ENCODE data around the gene GOLPH3.
A peak's percentile ranks its signal among the peaks of the same experiment; 100 is the strongest.
"Not testable (repeated sequence)": the region's sequence is repeated elsewhere in the genome, so short reads cannot be mapped to it uniquely, and the experiment has no call there.

Gene GOLPH3

DNA sequence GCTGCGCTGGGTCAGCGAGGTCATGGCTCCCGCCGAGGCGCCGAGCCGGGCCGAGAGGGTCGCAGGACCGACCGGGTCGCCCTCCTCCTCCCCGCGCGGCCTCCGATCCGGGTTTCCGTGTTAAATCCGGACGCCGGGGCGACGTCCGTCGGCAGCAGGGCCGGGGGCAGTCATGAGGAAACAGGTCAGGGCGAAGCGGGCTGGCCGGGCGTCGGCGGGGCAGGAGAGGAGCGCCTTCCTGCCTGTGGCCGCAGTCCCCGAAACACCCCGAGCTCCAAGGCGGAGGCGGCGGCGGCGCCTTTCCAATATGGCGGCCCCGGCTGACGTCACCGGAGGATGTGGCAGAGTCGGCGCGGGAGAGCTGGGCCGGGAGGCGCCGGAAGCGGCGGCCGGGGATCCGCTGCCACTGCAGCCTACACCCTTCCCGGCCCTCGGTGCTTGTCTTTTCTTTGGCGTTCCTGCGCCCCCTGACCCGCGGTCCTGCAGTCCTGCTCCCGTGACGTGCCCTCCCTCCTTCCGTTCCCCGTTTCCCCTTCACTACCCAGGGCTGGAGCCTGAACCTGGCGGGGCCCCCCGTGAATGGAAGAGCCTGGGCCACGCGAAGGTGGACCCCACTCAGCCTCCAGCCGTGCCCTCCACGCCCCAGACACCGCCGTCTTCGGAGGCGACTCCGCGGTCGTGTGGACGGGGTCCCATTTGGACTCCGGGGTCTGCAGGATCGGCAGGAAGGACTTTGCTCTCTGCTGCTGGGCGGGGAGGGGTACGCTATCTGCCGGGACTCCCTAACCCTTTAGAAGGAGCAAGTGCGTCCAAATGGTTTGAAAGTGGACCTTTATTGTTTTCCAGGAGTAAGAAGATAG, at the start of gene GOLPH3:
TSS of gene GOLPH3 (minus strand) at position 309 of the 860 bp plus-strand sequence. CDS start at position 24, 285 bp downstream.
- peak; percentile 93 to 97 for DNase-seq

DNA sequence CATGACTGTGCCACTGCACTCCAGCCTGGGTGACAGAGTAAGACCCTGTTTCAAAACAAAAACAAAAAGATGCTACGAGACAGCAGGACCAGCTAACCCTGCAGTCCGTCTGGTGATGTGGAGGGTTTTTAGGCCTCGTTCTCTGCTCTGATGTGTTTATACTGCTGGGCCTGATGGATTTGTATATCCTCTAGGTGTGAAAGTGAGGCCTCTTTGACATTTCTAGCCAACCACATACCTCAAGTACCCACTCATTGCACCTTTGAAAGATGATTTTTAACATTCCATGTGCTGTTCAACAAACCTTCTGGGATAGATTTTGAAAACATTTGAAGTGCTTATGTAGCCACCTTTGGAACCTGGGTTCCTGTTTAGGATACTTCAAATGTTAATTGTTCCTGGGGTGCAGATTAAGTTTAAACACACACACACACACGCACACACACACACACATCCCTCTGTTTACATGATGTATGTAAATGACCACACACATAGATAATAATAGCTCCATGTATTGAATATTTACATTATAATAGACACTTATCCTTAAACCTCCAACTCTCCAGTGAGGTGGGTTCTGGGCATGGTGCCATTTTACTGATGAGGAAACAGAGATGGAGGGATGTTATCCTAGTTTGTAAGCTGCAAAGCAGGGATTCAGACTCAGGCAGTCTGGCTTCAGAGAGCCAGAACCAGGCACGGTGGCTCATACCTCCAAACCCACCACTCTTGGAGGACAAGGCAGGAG, 48.8 kb upstream of the GOLPH3 start:
- no peak for DNase-seq

DNA sequence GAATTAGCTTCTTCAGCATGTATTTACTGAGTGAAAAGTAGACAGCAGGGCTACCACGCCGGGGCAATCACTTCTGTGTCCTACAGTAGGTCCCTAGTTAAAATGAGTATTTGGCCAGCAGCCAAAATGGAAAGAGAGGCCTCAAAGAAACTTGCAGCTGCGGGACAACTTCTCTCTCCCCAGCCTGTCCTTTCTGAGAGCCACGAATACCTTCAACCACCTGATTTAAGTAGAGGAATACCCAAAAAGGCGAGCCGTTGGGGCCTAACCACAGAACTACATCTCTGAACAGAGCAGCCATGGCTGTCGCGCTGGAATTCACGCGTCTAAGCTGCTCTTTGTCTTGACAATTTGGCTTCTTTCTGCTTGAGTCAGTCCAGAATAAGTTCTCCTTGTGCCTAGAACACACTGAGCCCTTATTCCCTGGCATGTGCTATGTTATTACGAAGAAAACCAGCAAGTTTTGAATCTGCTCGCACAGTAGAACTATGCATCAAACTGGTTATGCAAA, 43.8 kb upstream of the GOLPH3 start:
- DNase-seq: no peak

DNA sequence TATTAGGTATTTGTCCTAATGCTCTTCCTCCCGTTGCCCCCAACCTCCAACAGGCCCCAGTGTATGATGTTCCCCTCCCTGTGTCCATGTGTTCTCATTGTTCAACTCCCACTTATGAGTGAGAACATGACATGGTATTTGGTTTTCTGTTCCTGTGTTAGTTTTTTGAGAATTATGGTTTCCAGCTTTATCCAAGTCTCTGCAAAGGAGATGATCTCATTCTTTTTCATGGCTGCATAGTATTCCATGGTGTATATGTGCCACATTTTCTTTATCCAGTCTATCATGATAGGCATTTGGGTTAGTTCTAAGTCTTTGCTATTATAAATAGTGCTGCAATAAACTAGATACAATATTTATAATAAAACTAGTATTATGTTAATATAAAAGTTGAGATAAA, 40.2 kb upstream of the GOLPH3 start:
- not testable (repeated sequence) for DNase-seq

DNA sequence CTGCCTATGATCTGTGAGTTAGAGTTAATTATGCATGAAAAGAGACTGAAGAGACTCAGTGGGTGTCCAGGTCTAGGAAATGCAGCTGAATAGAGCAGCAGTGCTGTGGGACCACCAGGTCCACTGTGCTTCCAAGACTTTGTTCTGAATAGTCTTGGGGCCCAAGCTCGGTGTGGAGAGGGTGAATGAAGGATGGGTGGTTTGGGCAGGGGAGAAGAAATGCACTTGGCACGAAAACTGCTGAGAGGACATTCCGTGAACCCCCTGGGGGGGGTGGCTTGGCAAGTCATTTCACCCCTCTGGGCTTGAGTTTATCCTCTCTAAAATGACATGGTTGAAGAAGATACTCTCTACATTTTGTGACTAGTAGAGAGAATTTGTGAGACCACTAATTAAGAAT, 36.0 kb upstream of the GOLPH3 start:
- no peak for DNase-seq

DNA sequence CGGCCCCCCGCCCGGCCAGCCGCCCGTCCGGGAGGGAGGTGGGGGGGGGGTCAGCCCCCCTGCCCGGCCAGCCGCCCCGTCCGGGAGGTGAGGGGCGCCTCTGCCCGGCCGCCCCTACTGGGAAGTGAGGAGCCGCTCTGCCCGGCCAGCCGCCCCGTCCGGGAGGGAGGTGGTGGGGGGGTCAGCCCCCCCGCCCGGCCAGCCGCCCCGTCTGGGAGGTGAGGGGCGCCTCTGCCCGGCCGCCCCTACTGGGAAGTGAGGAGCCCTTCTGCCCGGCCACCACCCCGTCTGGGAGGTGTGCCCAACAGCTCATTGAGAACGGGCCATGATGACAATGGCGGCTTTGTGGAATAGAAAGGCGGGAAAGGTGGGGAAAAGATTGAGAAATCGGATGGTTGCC, 34.7 kb upstream of the GOLPH3 start:
- DNase-seq: not testable (repeated sequence)

DNA sequence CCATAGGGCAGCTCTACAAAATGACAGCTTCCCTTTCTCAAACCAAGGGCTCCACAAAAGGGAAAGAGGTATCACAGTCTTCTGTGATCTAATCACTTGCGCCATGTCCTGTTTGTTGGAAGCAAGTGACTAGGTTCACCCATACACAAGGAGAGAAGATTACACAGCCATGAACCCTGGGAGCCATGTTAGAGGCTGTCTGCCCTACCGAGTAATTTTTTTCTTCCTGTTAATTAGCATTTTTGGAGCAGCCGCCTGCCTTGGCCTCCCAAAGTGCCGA, 33.2 kb upstream of the GOLPH3 start:
- DNase-seq: no peak

DNA sequence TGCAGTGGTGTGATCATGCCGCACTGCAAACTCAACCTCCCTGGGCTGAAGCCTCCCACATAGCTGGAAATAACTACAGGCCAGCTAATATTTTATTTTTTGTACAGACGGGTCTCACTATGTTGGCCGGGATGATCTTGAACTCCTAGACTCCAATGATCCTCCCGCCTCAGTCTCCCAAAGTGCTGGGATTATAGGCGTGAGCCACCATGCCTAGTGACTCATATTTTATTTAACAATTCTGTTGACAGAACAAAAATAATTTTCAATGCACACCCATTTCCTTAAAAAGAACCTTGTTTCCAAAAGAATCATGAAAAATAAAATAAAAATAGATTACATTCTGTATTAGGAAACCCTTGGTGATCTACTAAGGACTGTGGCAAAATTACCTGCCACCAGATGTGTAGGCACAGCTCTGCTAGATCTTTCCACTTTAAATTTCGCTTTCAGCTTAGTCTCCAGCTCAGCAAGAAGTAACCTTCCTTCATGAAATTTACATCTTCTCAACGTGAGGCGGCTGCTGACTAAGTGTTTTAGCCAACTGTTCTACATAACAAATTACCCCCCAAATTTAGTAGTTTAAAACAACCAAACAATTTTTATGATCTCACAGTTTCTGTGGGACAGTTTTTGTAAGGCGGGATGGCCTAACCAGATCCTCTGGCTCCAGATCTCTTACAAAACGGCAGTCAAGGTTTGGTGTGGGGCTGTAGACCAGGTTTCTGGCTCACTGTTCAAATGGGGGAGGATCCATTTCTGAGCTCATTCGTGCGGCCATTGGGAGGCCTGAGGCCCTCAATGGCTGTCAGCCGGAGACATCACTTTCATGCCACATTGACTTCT, 32.6 kb upstream of the GOLPH3 start:
- DNase-seq: no peak

DNA sequence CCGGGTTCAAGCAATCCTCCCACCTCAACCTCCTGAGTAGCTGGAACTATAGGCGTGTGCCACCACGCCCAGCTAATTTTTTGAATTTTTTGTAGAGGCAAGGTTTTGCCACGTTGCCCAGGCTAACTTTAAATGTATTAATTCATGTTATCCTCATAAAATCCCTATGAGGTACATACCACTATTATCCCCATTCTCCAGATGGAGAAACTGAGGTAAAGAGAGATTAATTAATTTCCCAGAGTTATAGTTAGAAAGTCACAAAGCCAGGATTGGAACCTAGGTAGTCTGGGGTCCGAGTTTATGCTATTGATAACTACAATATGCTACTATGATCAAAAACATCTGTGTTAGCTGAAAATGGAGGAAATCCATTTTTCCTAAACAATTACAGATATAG, 31.9 kb upstream of the GOLPH3 start:
- no peak for DNase-seq

DNA sequence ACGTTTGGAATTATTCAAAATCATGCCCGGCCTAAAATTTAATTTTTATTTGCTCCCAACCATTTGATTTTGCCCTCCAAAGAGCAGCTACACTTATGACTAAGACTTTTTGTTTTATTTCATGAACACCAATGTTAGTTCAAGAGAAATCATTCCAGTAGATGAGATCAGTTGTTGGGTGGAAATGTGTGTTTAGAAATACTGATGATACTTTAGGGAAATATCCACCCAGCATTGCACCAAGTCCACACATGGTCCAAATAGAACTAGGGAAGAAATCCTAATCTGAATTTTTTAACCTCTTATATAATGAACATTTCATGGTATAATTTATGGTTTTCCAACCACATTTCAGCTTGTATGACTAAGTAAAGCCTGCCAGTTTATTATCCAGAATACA, 28.3 kb upstream of the GOLPH3 start:
- DNase-seq: no peak

DNA sequence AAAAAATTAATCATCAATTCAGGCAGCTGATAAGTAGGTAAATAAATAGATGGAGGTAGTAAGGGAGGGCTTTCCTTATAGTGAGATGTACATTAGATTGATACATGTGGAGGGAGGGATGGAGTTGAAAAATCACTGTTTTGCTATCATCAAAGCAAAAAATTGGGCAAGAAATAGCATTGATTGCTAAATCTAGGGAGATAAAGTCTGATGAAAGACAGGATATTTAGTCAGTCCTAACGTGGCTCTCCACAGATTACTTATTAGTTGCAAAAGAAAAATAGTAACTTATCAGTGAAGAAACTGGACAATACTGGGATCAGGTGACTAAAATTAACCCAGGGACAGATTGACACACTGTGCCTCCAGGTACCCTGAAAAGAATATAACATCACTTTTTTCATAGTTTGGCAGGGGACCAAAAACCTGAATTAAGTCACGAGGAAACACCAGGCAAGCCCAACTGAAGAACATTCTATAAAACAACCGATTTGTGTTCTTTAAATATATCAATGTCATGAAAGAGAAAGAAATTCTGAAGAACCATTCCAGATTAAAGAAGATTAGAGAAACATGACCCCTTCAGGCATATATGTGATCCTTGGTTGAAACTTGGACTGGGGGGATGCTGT, 27.1 kb upstream of the GOLPH3 start:
- no peak for DNase-seq

DNA sequence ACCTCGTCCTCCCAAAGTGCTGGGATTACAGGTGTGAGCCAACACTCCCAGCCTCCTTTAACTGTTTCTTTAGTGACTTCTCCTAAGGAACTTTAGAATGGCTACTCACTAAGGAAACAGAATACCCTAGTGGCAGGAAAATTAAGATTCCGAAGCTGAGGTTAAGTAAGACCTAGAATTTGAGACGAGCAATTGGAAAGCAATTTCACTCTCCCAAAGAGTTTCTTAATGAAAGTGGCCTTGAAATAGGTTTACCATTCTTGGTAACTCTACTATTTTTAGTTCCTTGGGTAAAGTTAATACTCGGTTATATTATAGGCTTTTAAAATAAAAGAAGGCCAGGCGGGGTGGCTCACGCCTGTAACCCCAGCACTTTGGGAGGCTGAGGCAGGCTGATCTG, 22.9 kb upstream of the GOLPH3 start:
- no peak for DNase-seq

DNA sequence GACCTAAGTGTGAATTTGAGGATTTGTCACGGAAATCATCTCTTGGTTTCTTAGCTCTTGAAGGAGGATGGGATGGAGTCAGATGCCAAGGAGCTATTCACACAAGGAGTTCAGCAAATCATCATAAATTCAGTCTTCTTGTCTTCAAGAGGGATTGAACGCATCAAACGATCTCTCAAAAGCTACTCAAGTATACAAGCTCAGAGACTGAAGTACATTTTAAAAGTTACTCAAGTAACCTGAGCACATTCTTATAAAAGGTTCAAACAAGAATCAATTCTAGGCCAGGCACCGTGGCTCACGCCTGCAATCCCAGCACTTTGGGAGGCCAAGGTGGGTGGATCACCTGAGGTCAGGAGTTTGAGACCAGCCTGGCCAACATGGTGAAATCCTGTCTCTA, 21.1 kb upstream of the GOLPH3 start:
- DNase-seq: no peak

DNA sequence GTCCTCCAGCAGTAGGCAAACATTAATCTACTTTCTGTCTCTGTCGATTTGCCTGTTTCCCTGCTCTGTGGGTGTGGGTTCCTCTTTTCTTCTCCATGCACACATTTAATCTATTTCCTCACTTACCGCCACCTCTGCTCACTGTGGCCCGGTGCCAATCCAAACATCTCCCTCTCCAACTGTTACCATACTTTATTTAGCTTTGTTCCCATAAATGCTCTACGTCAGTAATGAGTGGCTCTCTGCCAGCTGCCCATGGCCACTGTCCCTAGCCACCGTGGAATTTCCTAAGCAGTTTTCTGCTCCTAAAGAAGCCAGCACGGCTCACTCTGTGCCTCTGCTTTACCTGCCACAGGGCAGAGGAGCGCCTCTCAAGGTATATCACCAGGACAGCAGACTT, 19.5 kb upstream of the GOLPH3 start:
- no peak for DNase-seq

DNA sequence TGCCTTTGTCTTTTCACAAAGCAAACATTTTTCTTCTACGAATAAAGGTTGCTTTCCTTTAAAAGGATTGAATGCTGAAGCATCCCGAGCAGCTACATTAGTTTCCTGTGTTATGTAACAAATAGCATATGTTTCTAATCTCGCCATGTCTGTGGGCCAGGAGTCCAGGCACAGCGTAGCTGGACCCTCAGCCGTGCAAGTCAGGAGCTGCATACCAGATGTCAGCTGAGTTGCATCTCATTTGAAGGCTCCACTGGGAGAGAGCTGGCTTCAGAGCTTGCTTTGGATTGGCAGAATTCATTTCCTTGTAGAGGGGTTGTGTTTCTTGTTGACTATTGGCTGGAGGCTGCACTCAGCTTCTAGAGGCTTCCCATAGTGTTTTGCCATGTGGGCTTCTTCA, 16.0 kb upstream of the GOLPH3 start:
- no peak for DNase-seq

DNA sequence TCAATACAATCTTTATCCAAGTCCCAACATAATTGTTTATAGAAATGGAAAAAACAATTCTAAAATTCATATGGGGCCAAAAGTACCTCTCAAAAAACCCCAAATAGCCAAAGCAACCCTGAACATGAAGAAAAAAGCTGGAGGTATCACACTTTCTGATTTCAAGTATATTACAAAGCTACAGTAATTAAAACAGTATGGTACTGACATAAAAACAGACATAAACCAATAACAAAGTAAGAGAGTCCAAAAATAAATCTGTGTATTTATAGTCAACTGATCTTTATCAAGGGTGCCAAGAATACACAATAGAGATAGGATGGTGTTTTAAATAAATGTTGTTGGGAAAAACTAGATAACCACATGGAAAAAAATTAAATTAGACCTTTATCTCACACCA, 13.6 kb upstream of the GOLPH3 start:
- no peak for DNase-seq

DNA sequence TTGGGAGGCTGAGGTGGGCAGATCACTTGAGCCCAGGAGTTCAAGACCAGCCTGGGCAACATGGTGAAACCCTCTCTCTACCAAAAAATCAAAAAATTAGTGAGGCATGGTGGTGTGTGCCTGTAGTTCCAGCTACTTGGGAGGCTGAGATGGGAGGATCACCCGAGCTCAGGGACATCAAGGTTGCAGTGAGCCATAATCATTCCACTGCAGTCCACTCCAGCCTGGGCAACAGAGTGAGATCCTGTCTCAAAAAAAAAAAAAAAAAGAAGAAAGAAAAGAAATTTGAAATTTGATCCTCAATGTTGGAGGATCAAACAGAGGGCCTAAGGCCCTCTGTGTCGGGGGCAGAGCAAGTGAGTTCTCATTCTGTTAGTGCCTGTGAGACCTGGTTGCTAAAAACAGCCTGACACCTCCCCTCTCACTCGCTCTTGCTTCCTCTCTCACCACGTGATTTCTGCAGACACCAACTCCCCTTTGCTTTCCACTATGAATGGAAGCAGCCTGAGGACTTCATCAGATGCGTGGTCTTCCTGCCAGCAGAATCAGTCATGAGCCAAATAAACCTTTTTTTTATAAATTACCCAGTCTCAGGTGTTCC, 8.4 kb upstream of the GOLPH3 start:
- no peak for DNase-seq

DNA sequence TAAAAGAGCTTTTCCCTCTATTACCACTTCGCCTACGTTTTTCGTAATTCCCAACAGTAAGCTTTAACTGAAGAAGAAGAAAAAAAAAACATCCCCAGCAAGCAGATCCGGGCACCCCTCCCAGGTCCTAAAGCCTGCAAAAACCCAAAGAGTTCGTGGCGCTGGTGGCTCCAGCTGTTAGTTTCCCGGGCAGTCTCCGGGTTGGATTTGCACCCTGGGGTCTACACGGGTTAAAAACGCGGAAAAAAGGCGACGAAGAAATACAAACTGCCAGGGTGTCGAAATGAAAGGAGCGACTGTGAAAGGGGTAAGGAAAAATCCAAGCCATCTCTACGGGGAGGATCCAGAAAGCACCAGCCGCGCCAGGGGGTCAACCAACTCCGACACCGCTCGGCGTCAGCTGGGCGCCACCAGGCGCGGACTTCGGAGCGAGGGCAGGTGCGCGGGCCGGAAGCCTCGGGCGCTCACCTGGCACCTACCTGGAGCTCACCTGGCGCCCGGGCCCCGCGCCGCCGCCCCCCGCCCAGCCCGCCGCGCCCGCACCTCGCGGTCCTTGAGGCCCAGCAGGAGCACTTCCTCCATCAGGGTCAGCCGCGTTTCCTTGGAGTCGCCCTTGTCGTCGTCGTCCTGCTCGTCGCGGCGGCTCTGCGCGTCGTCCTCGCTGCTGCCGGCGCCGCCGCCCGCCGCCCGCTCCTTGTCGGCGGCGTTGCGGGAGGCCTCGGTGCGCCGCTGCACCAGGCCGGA, 680 bp downstream of the GOLPH3 start:
- peak; percentile 19 to 24 for DNase-seq

DNA sequence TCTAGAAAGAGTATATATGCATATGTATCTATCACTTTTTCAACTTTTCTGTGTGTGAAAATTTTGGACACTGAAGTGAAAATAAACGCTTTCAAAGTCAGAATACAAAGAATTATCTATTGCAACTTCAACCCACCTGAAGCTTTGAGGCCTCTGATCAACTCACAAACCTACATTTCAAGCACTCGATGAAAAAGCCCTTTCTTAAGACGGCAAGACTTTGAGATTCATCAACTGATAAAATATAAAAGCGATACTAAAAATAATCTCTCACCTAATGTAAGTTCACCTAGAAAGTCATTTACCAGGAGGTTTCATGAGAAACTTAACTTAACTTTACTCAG, 1.2 kb downstream of the GOLPH3 start:
- no peak for DNase-seq

DNA sequence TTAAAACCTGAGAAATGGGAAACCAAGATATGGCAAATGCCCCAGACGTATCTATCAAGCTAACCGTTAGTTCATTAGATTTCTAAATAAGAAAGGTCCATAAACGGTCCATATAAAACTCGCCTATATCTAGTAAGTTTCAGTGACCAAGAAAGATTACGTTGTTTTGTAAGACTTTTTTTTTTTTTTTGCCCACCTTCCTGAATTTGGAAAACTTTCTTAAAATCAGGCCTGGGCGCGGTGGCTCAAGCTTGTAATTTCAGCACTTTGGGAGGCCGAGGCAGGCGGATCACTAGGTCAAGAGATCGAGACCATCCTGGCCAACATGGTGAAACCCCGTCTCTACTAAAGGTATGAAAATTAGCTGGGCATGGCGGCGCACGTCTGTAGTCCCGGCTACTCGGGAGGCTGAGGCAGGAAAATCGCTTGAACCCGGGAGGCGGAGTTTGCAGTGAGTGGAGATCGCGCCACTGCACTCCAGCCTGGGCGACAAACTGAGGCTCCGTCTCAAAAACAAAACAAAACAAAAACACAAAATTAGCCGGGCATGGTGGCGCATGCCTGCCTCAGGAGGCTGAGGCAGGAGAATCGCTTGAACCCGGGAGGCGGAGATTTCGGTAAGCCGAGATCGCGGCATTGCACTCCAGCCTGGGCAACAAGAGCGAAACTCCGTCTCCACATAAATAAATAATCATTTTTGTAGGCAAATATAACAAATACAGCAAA, 1.8 kb downstream of the GOLPH3 start:
- peak; percentile 18 to 19 for DNase-seq
